AG09309 (cell line): ENCODE measurements around the gene DDX54.

Experiments used
- DNase-seq: peaks from one replicate; pipeline ENCODE4 v3.0.0-alpha.2; 2010; ENCODE audit warnings: low read depth
- H3K4me3 ChIP-seq: 2 replicates; pipeline ENCODE4 v1.5.1; 2011; ENCODE audit warnings: mild to moderate bottlenecking, low read depth, low read length, moderate library complexity; ENCODE audit not compliant: control insufficient read depth
- TF ChIP-seq, protein P1 (sequence below): IDR thresholded peaks from 2 replicates; pipeline ENCODE4 v1.5.1; 2011; ENCODE audit warnings: mild to moderate bottlenecking, low read depth, low read length, inconsistent platforms; ENCODE audit not compliant: insufficient read depth, control insufficient read depth; ENCODE audit errors: missing control alignments

The DDX54 gene

DNA sequence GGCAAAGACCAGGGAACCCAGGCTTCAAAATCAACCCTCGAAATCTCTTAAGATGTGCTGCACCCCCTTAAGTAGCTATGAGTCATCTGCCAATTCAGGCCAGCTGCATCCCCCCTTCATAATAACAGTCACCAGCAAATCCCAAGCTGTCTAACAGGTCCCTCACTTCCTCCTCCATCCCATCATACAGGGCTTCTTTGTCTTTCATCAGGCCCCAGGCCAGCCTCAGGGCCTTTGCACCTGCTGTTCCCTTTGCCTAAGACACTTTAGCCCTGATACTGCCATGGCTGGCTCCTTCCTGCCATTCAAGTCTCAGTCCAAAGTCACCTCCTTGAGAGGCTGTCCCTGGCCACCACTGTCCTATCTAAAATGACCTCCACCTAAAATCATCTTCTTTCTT is 53.7 kb downstream of the DDX54 start:
- no peak overlapping the region for H3K4me3 ChIP-seq
- no peak for DNase-seq
- TF ChIP-seq, protein P1, sequence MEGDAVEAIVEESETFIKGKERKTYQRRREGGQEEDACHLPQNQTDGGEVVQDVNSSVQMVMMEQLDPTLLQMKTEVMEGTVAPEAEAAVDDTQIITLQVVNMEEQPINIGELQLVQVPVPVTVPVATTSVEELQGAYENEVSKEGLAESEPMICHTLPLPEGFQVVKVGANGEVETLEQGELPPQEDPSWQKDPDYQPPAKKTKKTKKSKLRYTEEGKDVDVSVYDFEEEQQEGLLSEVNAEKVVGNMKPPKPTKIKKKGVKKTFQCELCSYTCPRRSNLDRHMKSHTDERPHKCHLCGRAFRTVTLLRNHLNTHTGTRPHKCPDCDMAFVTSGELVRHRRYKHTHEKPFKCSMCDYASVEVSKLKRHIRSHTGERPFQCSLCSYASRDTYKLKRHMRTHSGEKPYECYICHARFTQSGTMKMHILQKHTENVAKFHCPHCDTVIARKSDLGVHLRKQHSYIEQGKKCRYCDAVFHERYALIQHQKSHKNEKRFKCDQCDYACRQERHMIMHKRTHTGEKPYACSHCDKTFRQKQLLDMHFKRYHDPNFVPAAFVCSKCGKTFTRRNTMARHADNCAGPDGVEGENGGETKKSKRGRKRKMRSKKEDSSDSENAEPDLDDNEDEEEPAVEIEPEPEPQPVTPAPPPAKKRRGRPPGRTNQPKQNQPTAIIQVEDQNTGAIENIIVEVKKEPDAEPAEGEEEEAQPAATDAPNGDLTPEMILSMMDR, result no peak

DNA sequence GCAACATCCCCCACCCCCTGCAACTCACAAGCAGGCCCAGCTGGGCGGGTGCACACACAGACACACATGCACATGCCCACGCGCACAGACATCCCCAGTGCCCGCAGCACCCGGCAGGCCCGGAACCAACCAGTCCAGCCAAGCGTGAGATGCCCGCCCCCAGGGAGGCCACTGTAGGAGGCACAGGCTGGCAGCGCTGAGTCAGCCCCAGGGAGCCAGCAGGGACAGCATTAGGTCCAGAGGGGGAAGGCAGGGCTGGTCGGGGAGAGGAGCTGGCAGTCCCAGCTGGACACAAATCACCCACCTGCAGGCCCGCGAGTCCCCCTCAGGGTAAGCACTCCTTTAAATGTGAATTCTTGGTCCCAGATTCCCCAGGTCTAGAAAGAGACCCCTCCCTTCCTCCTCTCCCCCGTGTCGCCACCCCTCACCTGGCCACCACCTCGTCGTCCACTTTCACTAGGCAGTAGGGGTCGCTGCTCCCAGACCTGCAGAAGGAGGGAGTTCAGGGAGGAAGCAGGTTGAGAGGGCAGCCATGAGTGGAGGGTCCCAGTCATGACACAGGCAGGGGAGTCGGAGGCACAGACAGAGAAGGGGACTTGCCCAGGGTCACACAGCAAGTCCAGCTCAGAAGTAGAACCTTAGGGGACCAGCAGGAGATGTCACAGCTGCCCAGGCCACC is 54.7 kb downstream of the DDX54 start:
- no peak overlapping the region for H3K4me3 ChIP-seq
- no peak for DNase-seq
- TF ChIP-seq, protein P1, result no peak

DNA sequence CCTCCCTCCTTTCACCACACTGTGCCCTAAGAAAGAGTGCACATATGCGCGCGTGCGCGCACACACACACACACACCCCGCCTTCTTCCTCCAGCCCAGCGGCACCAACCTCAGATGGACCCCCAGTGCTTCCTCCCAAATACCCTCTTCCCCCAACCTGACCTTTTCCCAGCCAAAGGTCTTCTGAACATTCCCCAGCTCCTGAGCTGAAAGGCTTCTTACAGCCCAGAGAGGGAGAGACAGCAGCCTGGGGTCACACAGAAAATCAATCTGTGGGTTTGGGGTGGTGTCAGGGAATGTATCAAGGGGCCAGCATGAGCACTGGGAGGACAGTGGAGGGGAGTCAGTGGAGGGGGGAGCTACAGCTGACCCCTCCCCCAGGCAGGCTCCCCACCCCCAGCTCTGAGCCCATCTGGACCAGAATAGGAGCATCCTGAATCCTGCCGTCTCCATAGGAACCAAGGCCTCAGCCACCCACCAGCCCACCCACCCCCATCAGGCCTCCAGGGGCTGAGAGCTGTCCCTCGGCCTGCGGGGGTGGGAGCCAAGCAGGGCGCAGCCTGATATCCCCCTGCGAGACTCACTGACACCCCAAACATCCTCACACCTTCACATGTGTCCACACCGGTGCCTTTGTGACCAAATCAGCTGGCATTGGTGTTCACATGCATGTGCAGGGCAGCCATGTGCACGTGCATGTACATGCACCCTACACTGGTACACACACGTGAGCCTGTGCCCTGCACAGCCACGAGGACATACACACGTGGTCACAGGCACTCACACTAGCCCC is 55.4 kb downstream of the DDX54 start:
- TF ChIP-seq, protein P1, result no peak
- DNase-seq, result no peak
- H3K4me3 ChIP-seq, result no peak overlapping the region

DNA sequence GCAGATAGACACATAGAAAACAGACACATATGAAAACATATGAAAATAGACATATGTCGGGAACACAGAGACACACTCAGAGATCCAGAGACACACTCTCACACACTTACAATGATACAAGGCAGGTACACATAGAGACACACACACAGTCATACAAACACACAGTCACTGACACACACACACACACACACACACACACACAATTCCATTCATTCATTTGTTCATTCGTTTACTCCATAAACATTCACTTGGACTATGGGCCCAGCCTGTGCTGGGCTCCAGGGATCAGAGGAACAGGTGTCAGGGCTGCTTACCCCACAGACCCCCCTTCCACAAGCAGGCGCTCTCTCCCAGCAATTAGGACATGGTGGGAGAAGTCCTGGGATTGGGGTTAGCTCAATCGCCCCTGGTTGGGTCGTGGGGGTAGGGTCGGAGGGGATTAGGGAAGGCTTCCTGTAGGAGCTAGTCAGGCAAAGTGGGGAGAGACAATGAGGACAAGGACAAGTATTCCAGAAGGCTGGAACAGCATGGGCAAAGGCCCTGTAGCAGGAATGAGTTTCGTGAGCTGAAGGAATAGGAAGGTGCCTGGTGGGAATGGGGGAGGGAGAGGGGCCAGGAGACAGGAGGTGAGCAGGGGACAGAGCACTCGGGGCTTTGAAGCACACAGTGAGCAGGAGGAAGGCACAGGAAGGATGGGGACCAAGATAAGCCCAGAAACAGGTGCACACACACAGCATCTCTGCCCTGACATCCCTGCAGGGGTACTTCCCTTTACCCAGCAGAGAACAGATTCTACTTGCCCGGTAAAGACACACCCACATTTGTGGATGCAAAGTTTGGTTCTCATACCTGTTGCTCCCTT is 56.2 kb downstream of the DDX54 start:
- H3K4me3 ChIP-seq, result no peak overlapping the region
- TF ChIP-seq, protein P1, result no peak
- DNase-seq, result no peak

DNA sequence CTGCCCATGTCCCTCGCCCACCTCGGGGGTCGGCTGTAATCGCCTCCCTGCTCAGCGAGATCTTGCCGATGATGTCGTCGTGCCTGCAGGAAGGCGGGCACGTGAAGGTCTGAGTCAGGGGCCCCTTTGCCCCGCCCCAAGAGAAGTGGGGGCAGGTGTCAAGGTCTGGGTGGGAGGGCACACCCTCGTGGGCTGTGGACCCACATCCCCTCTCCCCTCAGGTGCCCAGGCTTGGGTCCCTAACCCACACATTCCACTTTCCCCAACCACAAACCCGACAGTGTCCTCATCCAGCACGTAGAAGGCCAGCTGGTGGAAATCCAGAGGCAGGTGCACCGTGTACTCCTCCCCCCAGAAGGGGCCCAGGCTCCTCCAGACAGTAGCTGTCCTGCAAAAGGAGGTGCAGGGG is 57.5 kb downstream of the DDX54 start:
- no peak for DNase-seq
- TF ChIP-seq, protein P1, result no peak
- no peak overlapping the region for H3K4me3 ChIP-seq

DNA sequence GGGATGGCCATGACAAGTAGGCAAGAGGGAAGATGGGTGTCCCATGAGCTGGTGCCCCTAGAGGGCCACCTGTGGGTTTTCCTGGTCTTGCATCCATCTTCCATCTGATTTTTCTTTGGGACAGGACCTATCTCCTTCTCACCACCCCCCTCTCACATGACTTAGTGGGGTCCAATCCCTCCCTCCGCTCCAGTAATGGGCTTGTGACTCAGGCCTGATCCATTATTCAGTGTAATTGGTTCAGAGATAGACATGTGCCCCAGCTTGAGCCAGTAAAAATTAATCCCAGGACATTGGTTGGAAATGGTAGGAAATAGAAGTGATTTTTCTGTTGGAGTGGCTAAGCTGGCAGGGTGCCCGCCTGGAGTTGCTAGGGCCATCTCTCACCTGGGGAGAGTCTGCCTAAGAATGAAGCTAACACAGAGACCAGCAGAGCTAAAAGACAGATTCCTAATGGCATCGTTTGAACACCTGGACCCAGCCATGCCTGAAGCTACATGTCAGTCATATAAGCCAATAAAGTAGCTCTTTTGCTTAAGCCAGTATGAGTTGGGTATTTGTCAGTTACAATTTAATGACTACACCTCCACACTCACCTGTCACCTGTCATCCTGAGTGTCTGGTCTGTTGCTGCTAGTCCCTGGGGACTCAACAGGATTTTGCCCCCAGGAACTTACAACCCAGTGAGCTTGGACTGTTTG is 64.5 kb downstream of the DDX54 start:
- DNase-seq, result no peak
- TF ChIP-seq, protein P1, result no peak
- no peak overlapping the region for H3K4me3 ChIP-seq
